ENCODE measurements around the gene SST. TPM values are rescaled to one million over a fixed set of nuclear protein-coding genes. Genes with fewer than 3 reads are reported as not detected.

Gene SST
- polyA plus RNA-seq, 3 donors, result not detected

DNA sequence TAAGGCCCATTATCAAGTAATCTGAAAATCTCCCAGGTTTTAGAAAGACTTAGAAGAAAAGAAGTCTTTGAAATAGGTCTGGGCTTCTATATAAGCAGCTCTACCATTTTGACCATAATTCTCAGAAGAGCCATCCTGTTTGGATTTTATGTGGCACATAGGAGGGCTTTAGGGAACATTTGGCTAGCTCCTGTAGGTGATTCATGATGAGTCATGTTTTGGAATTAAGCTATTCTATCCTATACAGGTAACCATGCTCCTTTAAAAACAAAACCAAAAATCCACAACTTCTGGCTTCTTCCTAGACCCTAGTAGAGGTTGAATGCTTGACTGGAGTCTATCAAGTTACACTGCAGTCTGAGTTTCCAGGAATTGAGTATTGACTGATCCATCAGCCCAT lies 8.9 kb downstream of the SST start:
- Mint-ChIP-seq H3K36me3 (no peaks in the 10 kb centered on the region), H3K4me1 (peaks cover 11% of the 10 kb centered on the region), H3K27ac (no peak overlapping the region), H3K4me3 (no peak overlapping the region), H3K27me3 (ENCODE audit: low read depth in 3 of 3) (peaks cover 0 to 6% (median 2%) of the 10 kb centered on the region in 3 donors), H3K9me3 (peaks cover 0 to 10% (median 0%) of the 10 kb centered on the region in 7 donors)
- Histone ChIP-seq H3K27ac (ENCODE audit: low read depth in 1 of 2, low read length in 2 of 2) (no peak overlapping the region), H3K36me3 (replicated peaks in 1 of 2; ENCODE audit: control insufficient read depth in 1 of 2, insufficient read depth in 2 of 2, low read length in 2 of 2) (no peaks in the 10 kb centered on the region), H2AFZ (ENCODE audit: insufficient read depth, low read depth, low read length, poor library complexity, severe bottlenecking) (no peak overlapping the region), H3K9me3 (replicated peaks in 1 of 2; ENCODE audit: control insufficient read depth in 1 of 2, insufficient read depth in 1 of 2, low read length in 2 of 2) (peaks cover 0 to 4% of the 10 kb centered on the region in 2 donors), H3K4me1 (ENCODE audit: control insufficient read depth in 1 of 2, insufficient read depth in 2 of 2, low read length in 2 of 2) (peaks cover 9 to 11% of the 10 kb centered on the region in 2 donors), H3K4me3 (replicated peaks in 1 of 3; ENCODE audit: low read depth in 2 of 3, low read length in 3 of 3) (no peak overlapping the region), H3K9ac (ENCODE audit: insufficient read depth, low read length, poor library complexity, severe bottlenecking) (no peak overlapping the region), H3K4me2 (replicated peaks; ENCODE audit: extremely low read depth, low read length, poor library complexity, severe bottlenecking) (no peak overlapping the region), H3K27me3 (ENCODE audit: control insufficient read depth in 2 of 2, insufficient read depth in 2 of 2, low read length in 2 of 2) (peaks cover 2 to 8% of the 10 kb centered on the region in 2 donors), H3K79me2 (ENCODE audit: insufficient read depth, low read length) (no peaks in the 10 kb centered on the region), H4K20me1 (ENCODE audit: insufficient read depth, low read length) (no peaks in the 10 kb centered on the region)
- DNase-seq, result no peak
- intact Hi-C loops (cut with micrococcal nuclease), result no loop called here
- TF ChIP-seq, protein P1, sequence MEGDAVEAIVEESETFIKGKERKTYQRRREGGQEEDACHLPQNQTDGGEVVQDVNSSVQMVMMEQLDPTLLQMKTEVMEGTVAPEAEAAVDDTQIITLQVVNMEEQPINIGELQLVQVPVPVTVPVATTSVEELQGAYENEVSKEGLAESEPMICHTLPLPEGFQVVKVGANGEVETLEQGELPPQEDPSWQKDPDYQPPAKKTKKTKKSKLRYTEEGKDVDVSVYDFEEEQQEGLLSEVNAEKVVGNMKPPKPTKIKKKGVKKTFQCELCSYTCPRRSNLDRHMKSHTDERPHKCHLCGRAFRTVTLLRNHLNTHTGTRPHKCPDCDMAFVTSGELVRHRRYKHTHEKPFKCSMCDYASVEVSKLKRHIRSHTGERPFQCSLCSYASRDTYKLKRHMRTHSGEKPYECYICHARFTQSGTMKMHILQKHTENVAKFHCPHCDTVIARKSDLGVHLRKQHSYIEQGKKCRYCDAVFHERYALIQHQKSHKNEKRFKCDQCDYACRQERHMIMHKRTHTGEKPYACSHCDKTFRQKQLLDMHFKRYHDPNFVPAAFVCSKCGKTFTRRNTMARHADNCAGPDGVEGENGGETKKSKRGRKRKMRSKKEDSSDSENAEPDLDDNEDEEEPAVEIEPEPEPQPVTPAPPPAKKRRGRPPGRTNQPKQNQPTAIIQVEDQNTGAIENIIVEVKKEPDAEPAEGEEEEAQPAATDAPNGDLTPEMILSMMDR (IDR thresholded peaks at IDR 0.05), result no peak

DNA sequence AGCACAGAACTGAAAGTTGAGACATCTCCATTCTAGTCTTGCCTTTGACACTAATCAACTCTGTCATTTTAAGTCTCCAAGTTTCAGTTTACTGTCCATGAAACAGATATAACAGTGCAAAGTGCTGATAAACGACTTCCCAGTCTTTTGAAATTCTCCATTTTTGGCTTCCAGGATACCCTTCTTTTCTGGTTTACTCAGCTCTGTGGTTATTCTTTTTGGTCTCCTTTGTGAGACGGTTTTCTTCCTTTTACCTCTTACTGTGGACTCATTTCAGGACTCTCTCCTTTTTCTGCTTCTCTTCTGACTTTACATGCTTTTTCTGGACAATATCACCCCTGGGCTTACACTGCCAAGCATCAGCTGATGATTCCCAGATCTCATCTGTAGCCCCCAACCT lies 18.9 kb downstream of the SST start:
- H3K4me2 ChIP-seq (replicated peaks; ENCODE audit: extremely low read depth, low read length, poor library complexity, severe bottlenecking), result no peak overlapping the region
- no peaks in the 10 kb centered on the region for H3K4me1 Mint-ChIP-seq
- H3K9me3 Mint-ChIP-seq, result peaks cover 0 to 7% (median 2%) of the 10 kb centered on the region in 7 donors
- no peak overlapping the region for H3K4me3 ChIP-seq (replicated peaks in 1 of 3; ENCODE audit: low read depth in 2 of 3, low read length in 3 of 3)
- H3K27me3 ChIP-seq (ENCODE audit: control insufficient read depth in 2 of 2, insufficient read depth in 2 of 2, low read length in 2 of 2), result peaks cover 11 to 16% of the 10 kb centered on the region in 2 donors
- no peaks in the 10 kb centered on the region for H4K20me1 ChIP-seq (ENCODE audit: insufficient read depth, low read length)
- H3K4me3 Mint-ChIP-seq, result no peak overlapping the region
- H3K27ac ChIP-seq (ENCODE audit: low read depth in 1 of 2, low read length in 2 of 2), result no peak overlapping the region
- no peak overlapping the region for H2AFZ ChIP-seq (ENCODE audit: insufficient read depth, low read depth, low read length, poor library complexity, severe bottlenecking)
- no peak for DNase-seq
- no peaks in the 10 kb centered on the region for H3K4me1 ChIP-seq (ENCODE audit: control insufficient read depth in 1 of 2, insufficient read depth in 2 of 2, low read length in 2 of 2)
- no peaks in the 10 kb centered on the region for H3K36me3 ChIP-seq (replicated peaks in 1 of 2; ENCODE audit: control insufficient read depth in 1 of 2, insufficient read depth in 2 of 2, low read length in 2 of 2)
- H3K79me2 ChIP-seq (ENCODE audit: insufficient read depth, low read length), result no peaks in the 10 kb centered on the region
- H3K9me3 ChIP-seq (replicated peaks in 1 of 2; ENCODE audit: control insufficient read depth in 1 of 2, insufficient read depth in 1 of 2, low read length in 2 of 2), result no peaks in the 10 kb centered on the region
- H3K27me3 Mint-ChIP-seq (ENCODE audit: low read depth in 3 of 3), result peaks cover 8 to 26% (median 17%) of the 10 kb centered on the region in 3 donors
- no CpG with 5 or more reads among the region's 2 CpGs for WGBS (ENCODE audit: insufficient coverage)
- H3K36me3 Mint-ChIP-seq, result no peaks in the 10 kb centered on the region
- no peak overlapping the region for H3K27ac Mint-ChIP-seq
- intact Hi-C loops (cut with micrococcal nuclease), result no loop called here
- H3K9ac ChIP-seq (ENCODE audit: insufficient read depth, low read length, poor library complexity, severe bottlenecking), result no peak overlapping the region
- TF ChIP-seq, protein P1 (IDR thresholded peaks at IDR 0.05), result no peak
